Measurements from ENCODE around the gene ADAMTS13. TPM values are rescaled to one million over a fixed set of nuclear protein-coding genes. Genes with fewer than 3 reads are reported as not detected.
"Not testable (repeated sequence)": the region's sequence is repeated elsewhere in the genome, so short reads cannot be mapped to it uniquely, and the experiment has no call there.

Gene ADAMTS13
- total and polyA plus RNA-seq, 2 experiments from 2014 or later: 10.1 to 16.9 TPM

DNA sequence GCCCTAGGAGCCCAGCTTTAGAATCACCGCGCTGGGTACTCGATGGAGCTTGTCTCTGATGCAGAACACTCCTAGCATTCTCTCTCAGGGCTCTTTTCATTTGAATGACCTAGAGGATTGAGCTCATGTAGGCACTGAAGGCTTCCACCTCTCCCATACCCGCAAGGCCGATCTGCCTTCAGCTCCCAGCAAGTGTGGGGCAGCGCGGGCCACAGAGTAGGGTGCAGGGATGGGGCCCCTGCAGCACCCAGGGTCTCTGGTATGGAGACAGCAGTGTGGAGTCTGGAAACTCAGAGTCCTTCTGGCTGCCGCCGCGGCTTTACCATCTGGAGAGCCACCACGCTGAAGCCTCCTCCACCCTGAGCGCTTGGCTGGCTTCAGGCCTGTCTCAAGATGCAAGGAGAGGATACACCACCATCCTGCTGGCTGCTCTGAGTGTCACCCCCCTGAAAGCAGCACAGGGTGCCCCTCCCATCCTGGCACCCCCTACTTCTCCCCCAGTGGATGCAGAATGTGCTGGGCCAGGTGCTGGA, 33.1 kb upstream of the ADAMTS13 start:
- no peaks in the 10 kb centered on the region for H3K9me3 ChIP-seq (ENCODE audit: low read depth)
- no peaks in the 10 kb centered on the region for H3K4me1 ChIP-seq (ENCODE audit: low read depth)
- no peak overlapping the region for H3K4me3 ChIP-seq
- TF ChIP-seq, protein P1, sequence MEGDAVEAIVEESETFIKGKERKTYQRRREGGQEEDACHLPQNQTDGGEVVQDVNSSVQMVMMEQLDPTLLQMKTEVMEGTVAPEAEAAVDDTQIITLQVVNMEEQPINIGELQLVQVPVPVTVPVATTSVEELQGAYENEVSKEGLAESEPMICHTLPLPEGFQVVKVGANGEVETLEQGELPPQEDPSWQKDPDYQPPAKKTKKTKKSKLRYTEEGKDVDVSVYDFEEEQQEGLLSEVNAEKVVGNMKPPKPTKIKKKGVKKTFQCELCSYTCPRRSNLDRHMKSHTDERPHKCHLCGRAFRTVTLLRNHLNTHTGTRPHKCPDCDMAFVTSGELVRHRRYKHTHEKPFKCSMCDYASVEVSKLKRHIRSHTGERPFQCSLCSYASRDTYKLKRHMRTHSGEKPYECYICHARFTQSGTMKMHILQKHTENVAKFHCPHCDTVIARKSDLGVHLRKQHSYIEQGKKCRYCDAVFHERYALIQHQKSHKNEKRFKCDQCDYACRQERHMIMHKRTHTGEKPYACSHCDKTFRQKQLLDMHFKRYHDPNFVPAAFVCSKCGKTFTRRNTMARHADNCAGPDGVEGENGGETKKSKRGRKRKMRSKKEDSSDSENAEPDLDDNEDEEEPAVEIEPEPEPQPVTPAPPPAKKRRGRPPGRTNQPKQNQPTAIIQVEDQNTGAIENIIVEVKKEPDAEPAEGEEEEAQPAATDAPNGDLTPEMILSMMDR (IDR thresholded peaks at IDR 0.05; ENCODE audit: low read depth, low read length): no peak
- no peak for DNase-seq (ENCODE audit: low read depth in 1 of 2, low spot score in 1 of 2)
- H3K27me3 ChIP-seq: no peaks in the 10 kb centered on the region
- H3K27ac ChIP-seq: no peak overlapping the region
- no peaks in the 10 kb centered on the region for H3K36me3 ChIP-seq

DNA sequence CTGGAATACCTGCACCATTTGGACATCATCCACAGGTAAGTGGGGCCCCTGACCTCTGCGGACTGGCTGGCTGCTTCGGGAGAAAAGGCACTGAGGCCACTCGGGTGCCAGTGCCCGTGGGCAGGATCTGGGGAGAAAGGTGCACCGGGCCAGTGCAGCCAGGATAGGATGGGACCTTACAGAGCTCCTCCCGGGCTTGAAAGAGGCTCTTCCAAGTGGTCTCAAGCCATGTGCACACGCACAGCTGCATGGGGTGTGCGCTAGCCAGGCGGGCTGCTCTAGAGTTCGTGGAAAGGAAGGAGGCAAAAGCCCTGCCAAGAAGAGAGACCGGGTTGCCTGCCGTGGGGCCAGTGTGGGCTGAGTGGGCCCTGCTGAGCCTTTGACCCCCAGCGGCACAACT, 32.6 kb upstream of the ADAMTS13 start:
- Histone ChIP-seq H3K4me3 (no peak overlapping the region), H3K4me1 (ENCODE audit: low read depth) (no peaks in the 10 kb centered on the region), H3K9me3 (ENCODE audit: low read depth) (no peaks in the 10 kb centered on the region), H3K36me3 (no peaks in the 10 kb centered on the region), H3K27me3 (no peaks in the 10 kb centered on the region), H3K27ac (no peak overlapping the region)
- DNase-seq (ENCODE audit: low read depth in 1 of 2, low spot score in 1 of 2): no peak
- TF ChIP-seq, protein P1 (IDR thresholded peaks at IDR 0.05; ENCODE audit: low read depth, low read length): no peak

DNA sequence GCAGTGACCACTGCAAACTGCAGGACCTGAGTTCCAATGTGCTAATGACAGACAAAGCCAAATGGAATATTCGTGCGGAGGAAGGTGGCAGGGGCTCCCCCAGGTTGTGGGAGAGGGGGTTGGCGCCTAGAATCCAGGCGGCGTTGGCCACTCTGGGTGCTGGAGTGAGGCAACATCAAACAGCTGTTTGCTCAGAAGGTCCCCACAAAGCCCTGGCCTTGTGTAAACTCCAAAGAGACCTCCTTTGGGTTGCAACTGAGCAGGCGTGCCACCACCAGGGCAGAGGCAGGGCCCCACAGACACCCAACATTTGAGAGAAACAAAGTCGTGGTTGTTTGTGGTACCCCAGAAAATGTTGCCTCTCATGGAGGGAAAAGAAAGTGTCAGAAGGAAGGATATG, 31.5 kb upstream of the ADAMTS13 start:
- H3K36me3 ChIP-seq: no peaks in the 10 kb centered on the region
- H3K27me3 ChIP-seq: no peaks in the 10 kb centered on the region
- TF ChIP-seq, protein P1 (IDR thresholded peaks at IDR 0.05; ENCODE audit: low read depth, low read length): no peak

DNA sequence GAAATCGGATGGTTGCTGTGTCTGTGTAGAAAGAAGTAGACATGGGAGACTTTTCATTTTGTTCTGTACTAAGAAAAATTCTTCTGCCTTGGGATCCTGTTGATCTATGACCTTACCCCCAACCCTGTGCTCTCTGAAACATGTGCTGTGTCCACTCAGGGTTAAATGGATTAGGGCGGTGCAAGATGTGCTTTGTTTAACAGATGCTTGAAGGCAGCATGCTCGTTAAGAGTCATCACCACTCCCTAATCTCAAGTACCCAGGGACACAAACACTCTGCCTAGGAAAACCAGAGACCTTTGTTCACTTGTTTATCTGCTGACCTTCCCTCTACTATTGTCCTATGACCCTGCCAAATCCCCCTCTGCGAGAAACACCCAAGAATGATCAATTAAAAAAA, 30.7 kb upstream of the ADAMTS13 start:
- H3K27me3 ChIP-seq; H3K27ac ChIP-seq; H3K4me1 ChIP-seq (ENCODE audit: low read depth); H3K4me3 ChIP-seq; H3K9me3 ChIP-seq (ENCODE audit: low read depth); H3K36me3 ChIP-seq; DNase-seq (ENCODE audit: low read depth in 1 of 2, low spot score in 1 of 2): not testable (repeated sequence)

More for the DNA sequence above, 31.5 kb upstream of the ADAMTS13 start:
- Histone ChIP-seq H3K4me3 (no peak overlapping the region), H3K27ac (no peak overlapping the region), H3K4me1 (ENCODE audit: low read depth) (no peaks in the 10 kb centered on the region), H3K9me3 (ENCODE audit: low read depth) (no peaks in the 10 kb centered on the region)
- DNase-seq (ENCODE audit: low read depth in 1 of 2, low spot score in 1 of 2): no peak

DNA sequence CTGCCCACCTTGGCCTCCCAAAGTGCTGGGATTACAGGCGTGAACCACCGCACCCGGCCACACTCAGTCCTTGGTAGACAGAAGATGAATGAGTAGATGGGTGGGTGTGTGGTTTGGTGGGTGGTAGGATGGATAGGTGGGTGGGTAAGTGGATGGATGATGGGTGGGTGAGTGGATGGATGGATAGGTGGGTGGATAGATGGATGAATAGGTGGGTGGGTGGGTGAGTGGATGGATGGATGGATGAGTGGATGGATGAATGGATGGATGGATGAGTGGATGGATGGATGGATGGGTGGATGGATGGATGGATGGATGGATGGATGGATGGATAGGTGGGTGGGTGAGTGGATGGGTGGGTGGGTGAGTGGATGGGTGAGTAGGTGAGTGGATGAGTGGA, 29.9 kb upstream of the ADAMTS13 start:
- not testable (repeated sequence) for H3K36me3 ChIP-seq; H3K4me1 ChIP-seq (ENCODE audit: low read depth); H3K4me3 ChIP-seq; H3K27me3 ChIP-seq; H3K27ac ChIP-seq; DNase-seq (ENCODE audit: low read depth in 1 of 2, low spot score in 1 of 2); H3K9me3 ChIP-seq (ENCODE audit: low read depth)

DNA sequence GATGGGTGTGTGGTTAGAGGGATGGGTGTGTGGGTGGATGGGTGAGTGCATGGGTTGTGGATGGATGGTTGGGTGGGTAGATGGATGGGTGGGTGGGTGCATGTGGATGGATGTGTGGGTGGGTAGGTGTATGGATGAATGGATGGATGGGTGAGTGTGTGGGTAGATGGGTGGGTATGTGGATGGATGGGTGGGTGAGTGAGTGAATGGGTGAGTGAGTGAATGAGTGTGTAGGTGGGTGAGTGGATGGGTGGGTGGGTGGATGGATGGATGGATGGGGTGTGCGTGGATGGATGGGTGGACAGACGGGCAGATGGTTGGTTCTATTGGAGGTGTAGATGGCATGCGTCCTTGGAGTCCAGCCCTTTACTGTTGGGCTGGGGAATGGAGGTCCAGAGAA, 28.8 kb upstream of the ADAMTS13 start:
- TF ChIP-seq, protein P1 (IDR thresholded peaks at IDR 0.05; ENCODE audit: low read depth, low read length): no peak
- Histone ChIP-seq H3K27me3 (no peaks in the 10 kb centered on the region), H3K9me3 (ENCODE audit: low read depth) (no peaks in the 10 kb centered on the region), H3K36me3 (no peaks in the 10 kb centered on the region), H3K4me1 (ENCODE audit: low read depth) (no peaks in the 10 kb centered on the region), H3K4me3 (no peak overlapping the region), H3K27ac (no peak overlapping the region)
- no peak for DNase-seq (ENCODE audit: low read depth in 1 of 2, low spot score in 1 of 2)

All from cardiac muscle cell (in vitro differentiated cells and primary cell).